KMS-11 (cell line): ENCODE data around the gene ZNF318.
"Not testable (repeated sequence)": the region's sequence is repeated elsewhere in the genome, so short reads cannot be mapped to it uniquely, and the experiment has no call there.

Experiments
- H2AFZ ChIP-seq: fragments of 200-600 bp; sonication (generic); 2 replicates; pipeline ENCODE4 v1.6.1; 2016; ENCODE audit warnings: antibody characterized with exemption, mixed run types, low read depth
- H3K27ac ChIP-seq: fragments of 200-600 bp; sonication (generic); 2 replicates; pipeline ENCODE4 v1.6.1; 2016; ENCODE audit warnings: mild to moderate bottlenecking, mixed run types
- H3K27me3 ChIP-seq: fragments of 200-600 bp; sonication (generic); 2 replicates; pipeline ENCODE4 v1.6.1; 2017; ENCODE audit warnings: mild to moderate bottlenecking, low read depth, mixed run types, moderate library complexity; ENCODE audit not compliant: insufficient read depth
- H3K36me3 ChIP-seq: fragments of 200-600 bp; sonication (generic); 2 replicates; pipeline ENCODE4 v1.6.1; 2017; ENCODE audit warnings: mild to moderate bottlenecking, mixed run types; ENCODE audit not compliant: insufficient read depth
- H3K4me1 ChIP-seq: fragments of 200-600 bp; sonication (generic); 2 replicates; pipeline ENCODE4 v1.6.1; 2016; ENCODE audit warnings: mild to moderate bottlenecking, low read depth, mixed run types; ENCODE audit not compliant: poor library complexity, severe bottlenecking
- H3K4me2 ChIP-seq: fragments of 200-600 bp; sonication (generic); 2 replicates; pipeline ENCODE4 v1.7.0; 2016; ENCODE audit warnings: mild to moderate bottlenecking, mixed run types
- H3K4me3 ChIP-seq: fragments of 200-600 bp; sonication (generic); IDR thresholded peaks from 2 replicates; pipeline ENCODE4 v1.6.1; 2017; ENCODE audit warnings: low read depth, low read length, mixed read lengths; ENCODE audit not compliant: insufficient read depth
- H3K79me2 ChIP-seq: fragments of 200-600 bp; sonication (generic); 2 replicates; pipeline ENCODE4 v1.6.1; 2016; ENCODE audit warnings: low read depth, mixed run types; ENCODE audit not compliant: insufficient read depth
- H3K9ac ChIP-seq: fragments of 200-600 bp; sonication (generic); 2 replicates; pipeline ENCODE4 v1.6.1; 2016; ENCODE audit warnings: mild to moderate bottlenecking, mixed run types
- H4K20me1 ChIP-seq: fragments of 200-600 bp; sonication (generic); 2 replicates; pipeline ENCODE4 v1.6.1; 2016; ENCODE audit warnings: mild to moderate bottlenecking, mixed run types; ENCODE audit not compliant: insufficient read depth
- CTCF ChIP-seq: fragments of 200-600 bp; sonication (generic); conservative IDR thresholded peaks from 2 replicates; pipeline ENCODE4 v1.6.1; 2017; ENCODE audit warnings: low read depth, mild to moderate bottlenecking, antibody characterized with exemption, low read length, moderate library complexity, mixed read lengths

The ZNF318 gene

GRCh38 chr6:43359381-43359780 is 10.1 kb downstream of the ZNF318 start:
- no peaks in the 10 kb centered on the region for H3K79me2 ChIP-seq

GRCh38 chr6:43355862-43356590 is 13.4 kb downstream of the ZNF318 start:
- H3K36me3 ChIP-seq, result no peaks in the 10 kb centered on the region
- H2AFZ ChIP-seq, result no peak overlapping the region
- no peaks in the 10 kb centered on the region for H3K79me2 ChIP-seq
- no peaks in the 10 kb centered on the region for H4K20me1 ChIP-seq
- H3K27ac ChIP-seq, result no peak overlapping the region
- no peak overlapping the region for H3K9ac ChIP-seq
- no peaks in the 10 kb centered on the region for H3K27me3 ChIP-seq
- H3K4me3 ChIP-seq, result no peak overlapping the region
- H3K4me2 ChIP-seq, result no peak overlapping the region
- no peak for TF ChIP-seq CTCF
- H3K4me1 ChIP-seq, result no peaks in the 10 kb centered on the region

More at GRCh38 chr6:43359381-43359780, 10.1 kb downstream of the ZNF318 start:
- no peak overlapping the region for H3K9ac ChIP-seq
- no peaks in the 10 kb centered on the region for H3K27me3 ChIP-seq
- no peak overlapping the region for H2AFZ ChIP-seq
- no peak overlapping the region for H3K27ac ChIP-seq
- no peaks in the 10 kb centered on the region for H4K20me1 ChIP-seq
- no peak for TF ChIP-seq CTCF
- no peaks in the 10 kb centered on the region for H3K36me3 ChIP-seq
- no peak overlapping the region for H3K4me3 ChIP-seq
- no peak overlapping the region for H3K4me2 ChIP-seq
- H3K4me1 ChIP-seq, result no peaks in the 10 kb centered on the region

- not testable (repeated sequence) for H3K9ac ChIP-seq, H3K27ac ChIP-seq, H4K20me1 ChIP-seq, H3K4me3 ChIP-seq, H3K4me1 ChIP-seq, H3K36me3 ChIP-seq, H3K27me3 ChIP-seq, H3K4me2 ChIP-seq, H2AFZ ChIP-seq, H3K79me2 ChIP-seq
Observed at GRCh38 chr6:43351951-43352350, 17.5 kb downstream of the ZNF318 start.

GRCh38 chr6:43347444-43347843 is 22.0 kb downstream of the ZNF318 start:
- no peak for TF ChIP-seq CTCF
- H3K27me3 ChIP-seq, result no peaks in the 10 kb centered on the region
- H3K79me2 ChIP-seq, result no peaks in the 10 kb centered on the region
- H3K9ac ChIP-seq, result no peak overlapping the region
- H3K4me2 ChIP-seq, result no peak overlapping the region
- no peaks in the 10 kb centered on the region for H3K4me1 ChIP-seq
- H3K27ac ChIP-seq, result no peak overlapping the region
- H3K36me3 ChIP-seq, result no peaks in the 10 kb centered on the region
- H4K20me1 ChIP-seq, result no peaks in the 10 kb centered on the region
- H3K4me3 ChIP-seq, result no peak overlapping the region
- H2AFZ ChIP-seq, result no peak overlapping the region

- Histone ChIP-seq H3K4me1 (no peaks in the 10 kb centered on the region), H4K20me1 (no peaks in the 10 kb centered on the region), H3K27ac (no peak overlapping the region), H2AFZ (no peak overlapping the region), H3K4me2 (no peak overlapping the region), H3K36me3 (no peaks in the 10 kb centered on the region), H3K4me3 (no peak overlapping the region), H3K9ac (no peak overlapping the region), H3K27me3 (no peaks in the 10 kb centered on the region), H3K79me2 (no peaks in the 10 kb centered on the region)
- no peak for TF ChIP-seq CTCF
Observed at GRCh38 chr6:43347021-43347420, 22.4 kb downstream of the ZNF318 start.

- H3K9ac ChIP-seq, H3K27ac ChIP-seq, H3K4me2 ChIP-seq, H3K27me3 ChIP-seq, H3K36me3 ChIP-seq, H3K4me1 ChIP-seq, H2AFZ ChIP-seq, H4K20me1 ChIP-seq, H3K4me3 ChIP-seq, H3K79me2 ChIP-seq: not testable (repeated sequence)
Observed at GRCh38 chr6:43346243-43346642, 23.2 kb downstream of the ZNF318 start.
